ENCODE results near the gene RAET1L. TPM values are rescaled to one million over a fixed set of nuclear protein-coding genes. Genes with fewer than 3 reads are reported as not detected.

The RAET1L gene
- total RNA-seq, 6 experiments from 2014 or later, result not detected

- peaks cover 12% of the 10 kb centered on the region; the same call in 1 of the 2 replicates for H3K9me3 Mint-ChIP-seq
- TF ChIP-seq CTCF (IDR thresholded peaks at IDR 0.05), result no peak
- no peak for DNase-seq
- H3K36me3 Mint-ChIP-seq (ENCODE audit: low read depth), result no peaks in the 10 kb centered on the region; the same call in 1 of the 2 replicates
- no peak overlapping the region for H3K4me3 Mint-ChIP-seq
- peaks cover 12% of the 10 kb centered on the region for H3K4me1 Mint-ChIP-seq (ENCODE audit: low read depth)
- no peak overlapping the region for H3K27ac Mint-ChIP-seq
- peaks cover 63% of the 10 kb centered on the region for H3K27me3 Mint-ChIP-seq (ENCODE audit: insufficient read depth)
Observed at GRCh38 chr6:150036081-150036480, 10.7 kb upstream of the RAET1L start.

- Mint-ChIP-seq H3K4me3 (no peak overlapping the region), H3K27me3 (ENCODE audit: insufficient read depth) (peaks cover 63% of the 10 kb centered on the region), H3K4me1 (ENCODE audit: low read depth) (peaks cover 12% of the 10 kb centered on the region), H3K36me3 (ENCODE audit: low read depth) (no peaks in the 10 kb centered on the region; the same call in 1 of the 2 replicates), H3K27ac (no peak overlapping the region), H3K9me3 (peaks cover 12% of the 10 kb centered on the region; the same call in 1 of the 2 replicates)
- no peak for DNase-seq
- TF ChIP-seq CTCF (IDR thresholded peaks at IDR 0.05), result no peak
Observed at GRCh38 chr6:150033207-150033771, 8.0 kb upstream of the RAET1L start.

DNA sequence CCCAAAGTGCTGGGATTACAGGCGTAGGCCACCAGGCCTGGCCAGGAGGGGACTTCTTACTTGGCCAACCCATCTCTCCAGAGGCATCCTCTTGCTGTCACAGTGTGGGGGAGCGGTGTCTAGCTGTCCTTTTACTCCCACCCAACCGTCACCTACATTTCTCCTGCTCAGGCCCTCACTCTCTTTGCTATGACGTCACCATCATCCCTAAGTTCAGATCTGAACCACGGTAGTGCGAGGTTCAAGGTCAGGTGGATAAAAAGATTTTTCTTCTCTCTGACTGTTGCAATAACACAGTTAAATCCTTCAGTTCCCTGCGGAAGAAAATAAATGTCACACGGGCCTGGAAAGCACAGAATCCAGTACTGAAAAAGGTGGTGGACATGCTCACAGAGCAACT is 7.3 kb upstream of the RAET1L start:
- H3K27ac Mint-ChIP-seq, result no peak overlapping the region
- no peak for DNase-seq

GRCh38 chr6:150030611-150031010 is 5.3 kb upstream of the RAET1L start:
- peaks cover 7% of the 10 kb centered on the region for H3K4me1 Mint-ChIP-seq (ENCODE audit: low read depth)
- peaks cover 12% of the 10 kb centered on the region; the same call in 1 of the 2 replicates for H3K9me3 Mint-ChIP-seq
- H3K36me3 Mint-ChIP-seq (ENCODE audit: low read depth), result no peaks in the 10 kb centered on the region
- H3K27ac Mint-ChIP-seq, result no peak overlapping the region
- DNase-seq, result no peak
- H3K27me3 Mint-ChIP-seq (ENCODE audit: insufficient read depth), result peaks cover 65% of the 10 kb centered on the region
- TF ChIP-seq CTCF (IDR thresholded peaks at IDR 0.05), result no peak
- H3K4me3 Mint-ChIP-seq, result no peak overlapping the region

More for the DNA sequence above, 7.3 kb upstream of the RAET1L start:
- Mint-ChIP-seq H3K27me3 (ENCODE audit: insufficient read depth) (peaks cover 68% of the 10 kb centered on the region), H3K9me3 (peaks cover 12% of the 10 kb centered on the region; the same call in 1 of the 2 replicates), H3K4me1 (ENCODE audit: low read depth) (peaks cover 12% of the 10 kb centered on the region), H3K36me3 (ENCODE audit: low read depth) (no peaks in the 10 kb centered on the region; the same call in 1 of the 2 replicates), H3K4me3 (no peak overlapping the region)
- TF ChIP-seq CTCF (IDR thresholded peaks at IDR 0.05), result no peak

- no peaks in the 10 kb centered on the region for H3K36me3 Mint-ChIP-seq (ENCODE audit: low read depth)
- no peak overlapping the region for H3K4me3 Mint-ChIP-seq
- H3K4me1 Mint-ChIP-seq (ENCODE audit: low read depth), result peaks cover 14% of the 10 kb centered on the region
- H3K27ac Mint-ChIP-seq, result no peak overlapping the region
- H3K27me3 Mint-ChIP-seq (ENCODE audit: insufficient read depth), result peaks cover 61% of the 10 kb centered on the region
- no peak for DNase-seq
- TF ChIP-seq CTCF (IDR thresholded peaks at IDR 0.05), result no peak
- H3K9me3 Mint-ChIP-seq, result peaks cover 12% of the 10 kb centered on the region; the same call in 1 of the 2 replicates
Observed at GRCh38 chr6:150029749-150030148, 4.4 kb upstream of the RAET1L start.
